HuH-7.5 (cell line): Measurements from ENCODE around the gene ARMH3.
"Not testable (repeated sequence)": the region's sequence is repeated elsewhere in the genome, so short reads cannot be mapped to it uniquely, and the experiment has no call there.

Experiments
- DNase-seq: peaks from one replicate; pipeline ENCODE4 v3.0.0; 2011; ENCODE audit warnings: low spot score

Gene ARMH3

GRCh38 chr10:101986624-101986971, 69.4 kb downstream of the ARMH3 start:
- no peak for DNase-seq

GRCh38 chr10:101980677-101981076, 75.3 kb downstream of the ARMH3 start:
- not testable (repeated sequence) for DNase-seq

GRCh38 chr10:101974091-101974971, 81.6 kb downstream of the ARMH3 start:
- DNase-seq = no peak

GRCh38 chr10:101972761-101973160, 83.2 kb downstream of the ARMH3 start:
- DNase-seq = no peak

GRCh38 chr10:101969412-101969922, 86.5 kb downstream of the ARMH3 start:
- DNase-seq = no peak

GRCh38 chr10:101968940-101969321, 87.0 kb downstream of the ARMH3 start:
- DNase-seq = no peak

- DNase-seq = no peak
Measured at GRCh38 chr10:101968286-101968939, 87.6 kb downstream of the ARMH3 start.

- DNase-seq = no peak
Measured at GRCh38 chr10:101967713-101968112, 88.3 kb downstream of the ARMH3 start.

- no peak for DNase-seq
Measured at GRCh38 chr10:101967119-101967518, 88.9 kb downstream of the ARMH3 start.

- no peak for DNase-seq
Measured at GRCh38 chr10:101965075-101965765, 90.8 kb downstream of the ARMH3 start.

- DNase-seq = no peak
Measured at GRCh38 chr10:101961591-101962498, 94.1 kb downstream of the ARMH3 start.

- no peak for DNase-seq
Measured at GRCh38 chr10:101960879-101961395, 95.0 kb downstream of the ARMH3 start.

GRCh38 chr10:101959346-101959916, 96.5 kb downstream of the ARMH3 start:
- DNase-seq = no peak

- DNase-seq = no peak
Measured at GRCh38 chr10:101958691-101959090, 97.3 kb downstream of the ARMH3 start.

- no peak for DNase-seq
Measured at GRCh38 chr10:101956898-101957297, 99.1 kb downstream of the ARMH3 start.

- DNase-seq = no peak
Measured at GRCh38 chr10:101956117-101956516, 99.9 kb downstream of the ARMH3 start.

- no peak for DNase-seq
Measured at GRCh38 chr10:101952191-101952590, 103.8 kb downstream of the ARMH3 start.

- no peak for DNase-seq
Measured at GRCh38 chr10:101950213-101950612, 105.8 kb downstream of the ARMH3 start.

- DNase-seq = no peak
Measured at GRCh38 chr10:101941871-101942270, 114.1 kb downstream of the ARMH3 start.

- DNase-seq = no peak
Measured at GRCh38 chr10:101940916-101941315, 115.1 kb downstream of the ARMH3 start.

- DNase-seq = no peak
Measured at GRCh38 chr10:101939729-101940128, 116.2 kb downstream of the ARMH3 start.
